ENCODE measurements around the gene SPATA6.
"Not testable (repeated sequence)": the region's sequence is repeated elsewhere in the genome, so short reads cannot be mapped to it uniquely, and the experiment has no call there.

Gene SPATA6

GRCh38 chr1:48338257-48338656 is 133.7 kb downstream of the SPATA6 start:
- DNase-seq: no peak

GRCh38 chr1:48333316-48333715 is 138.7 kb downstream of the SPATA6 start:
- DNase-seq: no peak

DNA sequence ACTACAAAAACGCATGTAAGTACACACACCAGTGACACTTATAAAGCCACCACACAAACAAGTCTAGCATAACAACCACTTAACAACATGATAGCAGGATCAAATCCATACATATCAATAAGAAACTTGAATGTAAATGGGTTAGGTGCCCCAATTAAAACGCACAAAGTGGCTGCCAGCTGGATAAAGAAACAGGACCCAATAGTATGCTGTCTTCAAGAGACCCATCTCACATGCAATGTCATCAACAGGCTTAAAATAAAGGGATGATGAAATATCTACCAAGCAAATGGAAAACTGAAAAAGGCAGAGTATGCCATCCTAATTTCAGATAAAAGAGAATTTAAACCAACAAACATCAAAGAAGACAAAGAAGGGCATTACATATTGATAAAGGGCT is 139.9 kb downstream of the SPATA6 start:
- DNase-seq: no peak

DNA sequence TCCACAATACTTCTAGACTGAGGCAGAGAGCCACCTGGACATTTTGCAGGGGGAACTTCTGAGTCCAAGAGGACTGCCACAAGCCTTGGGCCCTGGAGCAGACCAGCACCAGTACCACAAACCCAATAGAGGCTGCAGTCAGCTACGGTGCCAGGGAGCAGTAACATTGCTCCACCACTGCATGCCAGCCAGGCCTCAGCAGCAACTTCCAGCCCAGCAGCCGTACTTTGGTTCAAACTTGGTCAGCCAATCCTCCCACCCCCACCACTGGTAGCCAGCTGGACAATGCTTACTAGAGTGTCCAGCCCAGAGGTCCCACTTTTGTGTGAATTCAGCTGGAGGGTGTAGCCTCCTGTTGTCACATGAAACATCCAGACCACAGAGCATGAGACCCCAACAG is 142.1 kb downstream of the SPATA6 start:
- DNase-seq: no peak

- no peak for DNase-seq
Measured at GRCh38 chr1:48329486-48329885, 142.5 kb downstream of the SPATA6 start.

DNA sequence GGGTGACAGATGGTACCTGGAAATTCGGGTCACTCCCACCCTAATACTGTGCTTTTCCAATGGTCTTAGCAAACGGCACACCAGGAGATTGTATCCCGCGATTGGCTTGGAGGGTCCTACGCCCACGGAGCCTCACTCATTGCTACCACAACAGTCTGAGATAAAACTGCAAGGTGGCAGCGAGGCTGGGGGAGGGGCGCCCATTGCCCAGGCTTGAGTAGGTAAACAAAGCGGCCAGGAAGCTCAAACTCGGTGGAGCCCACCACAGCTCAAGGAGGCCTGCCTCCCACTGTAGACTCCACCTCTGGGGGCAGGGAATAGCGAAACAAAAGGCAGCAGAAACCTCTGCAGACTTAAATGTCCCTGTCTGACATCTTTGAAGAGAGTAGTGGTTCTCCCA is 160.2 kb downstream of the SPATA6 start:
- DNase-seq: not testable (repeated sequence)

- DNase-seq: no peak
Measured at GRCh38 chr1:48309564-48310082, 162.4 kb downstream of the SPATA6 start.

GRCh38 chr1:48302652-48303051 is 169.4 kb downstream of the SPATA6 start:
- no peak for DNase-seq

GRCh38 chr1:48294656-48295055 is 177.3 kb downstream of the SPATA6 start:
- no peak for DNase-seq

DNA sequence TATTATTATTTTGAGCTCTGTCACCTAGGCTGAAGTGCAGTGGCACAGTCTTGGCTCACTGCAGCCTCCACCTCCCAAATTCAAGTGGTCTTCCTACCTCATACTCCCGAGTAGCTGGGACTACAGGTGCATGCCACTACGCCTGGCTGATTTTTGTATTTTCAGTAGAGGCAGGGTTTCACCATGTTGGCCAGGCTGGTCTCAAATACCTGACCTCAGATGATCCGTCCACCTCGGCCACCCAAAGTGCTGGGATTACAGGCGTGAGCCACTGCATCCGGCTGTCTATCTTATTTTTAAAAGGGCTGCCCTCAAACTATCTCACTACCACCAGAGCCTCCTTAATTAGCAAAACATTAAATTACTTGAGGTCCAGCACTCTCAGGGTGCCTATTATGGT is 177.9 kb downstream of the SPATA6 start:
- not testable (repeated sequence) for DNase-seq

DNA sequence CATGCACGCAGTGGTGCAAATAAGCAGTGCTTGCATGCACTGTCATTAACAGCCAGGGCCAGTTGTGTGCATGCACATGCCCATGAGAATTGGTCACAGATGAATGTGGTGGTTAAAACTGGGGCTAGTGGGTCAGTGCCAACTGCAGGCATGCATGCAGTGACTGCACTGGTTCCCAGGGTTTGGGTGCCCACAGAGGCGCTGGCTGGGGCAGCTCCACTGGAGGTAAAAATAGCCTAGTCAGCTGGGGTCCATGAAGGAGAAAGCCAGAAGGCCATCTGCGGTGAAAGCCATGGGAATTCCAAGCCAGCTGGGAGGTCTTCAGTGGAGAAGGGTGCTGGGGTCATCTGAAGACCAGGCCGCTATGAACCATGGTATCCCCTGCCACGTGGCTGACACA is 179.3 kb downstream of the SPATA6 start:
- no peak for DNase-seq

- DNase-seq: no peak
Measured at GRCh38 chr1:48291421-48291820, 180.6 kb downstream of the SPATA6 start.

DNA sequence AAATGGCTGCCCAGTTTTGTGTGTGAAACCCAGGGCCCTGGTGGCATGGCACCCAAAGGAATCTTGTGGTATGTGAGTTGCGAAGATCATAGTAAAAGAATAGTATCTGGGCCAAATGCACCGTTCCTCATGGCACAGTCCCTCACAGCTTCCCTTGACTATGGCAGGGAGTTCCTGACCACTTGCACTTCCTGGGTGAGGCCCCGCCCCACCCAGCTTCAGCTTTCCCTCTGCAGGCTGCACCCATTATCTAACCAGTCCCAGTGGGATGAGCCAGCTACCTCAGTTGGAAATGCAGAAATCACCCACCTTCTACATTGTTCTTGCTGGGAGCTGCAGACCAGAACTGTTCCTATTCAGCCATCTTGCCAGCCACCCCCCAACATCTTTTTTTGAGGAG is 186.5 kb downstream of the SPATA6 start:
- DNase-seq: no peak

DNA sequence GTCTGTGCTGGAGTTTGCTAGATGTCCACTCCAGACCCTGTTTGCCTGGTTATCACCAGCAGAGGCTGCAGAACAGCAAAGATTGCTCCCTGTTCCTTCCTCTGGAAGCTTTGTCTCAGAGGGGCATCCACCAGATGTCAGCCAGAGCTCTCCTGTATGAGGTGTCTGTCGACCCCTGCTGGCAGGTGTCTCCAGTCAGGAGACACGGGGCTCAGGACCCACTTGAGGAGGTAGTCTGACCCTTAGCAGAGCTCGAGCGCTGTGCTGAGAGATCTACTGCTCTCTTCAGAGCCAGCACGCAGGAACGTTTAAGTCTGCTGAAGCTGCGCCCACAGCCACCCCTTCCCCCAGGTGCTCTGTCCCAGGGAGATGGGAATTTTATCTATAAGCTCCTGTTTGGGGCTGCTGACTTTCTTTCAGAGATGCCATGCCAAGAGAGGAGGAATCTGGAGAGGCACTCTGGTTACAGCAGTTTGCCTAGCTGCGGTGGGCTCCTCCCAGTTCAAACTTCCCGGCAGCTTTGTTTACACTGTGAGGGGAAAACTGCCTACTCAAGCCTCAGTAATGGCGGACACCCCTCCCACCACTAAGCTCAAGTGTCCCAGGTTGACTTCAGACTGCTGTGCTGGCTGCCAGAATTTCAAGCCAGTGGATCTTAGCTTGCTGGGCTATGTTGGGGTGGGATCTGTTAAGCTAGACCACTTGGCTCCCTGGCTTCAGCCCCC is 187.1 kb downstream of the SPATA6 start:
- not testable (repeated sequence) for DNase-seq

- not testable (repeated sequence) for DNase-seq
Measured at GRCh38 chr1:48282329-48282728, 189.7 kb downstream of the SPATA6 start.

GRCh38 chr1:48277437-48277836 is 194.6 kb downstream of the SPATA6 start:
- DNase-seq: not testable (repeated sequence)

DNA sequence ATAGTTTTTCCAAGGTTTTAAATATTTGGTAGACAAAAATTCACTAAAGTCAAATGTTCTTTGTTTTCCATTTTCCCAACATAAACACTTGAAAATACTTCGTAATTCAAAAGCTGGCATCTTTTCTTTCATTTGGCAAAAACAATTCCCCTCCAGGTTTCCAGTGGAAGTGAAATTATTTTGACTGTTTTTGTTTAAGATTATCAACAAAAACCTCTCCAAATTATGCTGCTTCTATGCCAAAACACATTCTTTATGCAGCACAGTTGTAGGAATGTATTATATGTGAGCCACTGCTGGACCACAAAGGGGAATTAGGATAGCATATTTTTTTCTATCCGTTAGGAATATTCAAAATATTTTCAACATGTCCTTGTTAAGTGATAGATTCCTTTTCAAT is 205.4 kb downstream of the SPATA6 start:
- no peak for DNase-seq

GRCh38 chr1:48263041-48263440 is 209.0 kb downstream of the SPATA6 start:
- DNase-seq: no peak

- DNase-seq: no peak
Measured at GRCh38 chr1:48261881-48262400, 210.1 kb downstream of the SPATA6 start.

DNA sequence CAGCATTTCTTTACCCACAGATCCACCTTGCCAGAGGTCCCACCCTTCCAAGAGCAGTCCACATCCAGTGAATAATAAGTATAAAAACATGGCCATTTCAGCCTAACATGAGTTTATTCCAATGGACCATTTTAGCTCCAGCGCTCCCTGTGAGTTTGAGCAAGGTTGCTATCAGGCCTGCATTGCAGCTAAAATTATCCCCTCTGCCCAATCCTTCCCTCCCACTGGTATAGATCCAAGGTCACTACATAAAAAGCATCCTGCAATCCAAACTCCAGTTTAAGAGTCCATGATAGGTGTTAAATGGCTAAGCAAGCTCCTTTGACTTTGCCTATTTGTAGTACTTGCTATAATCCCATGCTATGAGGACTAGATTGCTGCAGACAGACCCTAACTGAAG is 213.9 kb downstream of the SPATA6 start:
- no peak for DNase-seq

- no peak for DNase-seq
Measured at GRCh38 chr1:48254254-48254653, 217.8 kb downstream of the SPATA6 start.

- DNase-seq: no peak
Measured at GRCh38 chr1:48251821-48252220, 220.2 kb downstream of the SPATA6 start.

GRCh38 chr1:48251323-48251722 is 220.7 kb downstream of the SPATA6 start:
- DNase-seq: no peak

- DNase-seq: no peak
Measured at GRCh38 chr1:48250572-48250971, 221.4 kb downstream of the SPATA6 start.

- DNase-seq: no peak
Measured at GRCh38 chr1:48249868-48250267, 222.1 kb downstream of the SPATA6 start.
